IMR-90 (cell line): ENCODE results near the gene SPTB. TPM values are rescaled to one million over a fixed set of nuclear protein-coding genes. Genes with fewer than 3 reads are reported as not detected.

Experiments
- ATAC-seq: fragments of 200-7000 bp; cut with Tn5 transposase; 2 replicates; pipeline ENCODE4 v1.9.1; 2020; ENCODE audit warnings: low read depth, mild to moderate bottlenecking, moderate library complexity
- BruUV-seq: library from RNA; stranded (reverse); fragments of 400-500 nt; replicated peaks from 2 replicates; lab custom pipeline; 2021; lab: Mats Ljungman, UMichigan
- CTCF ChIA-PET: fragments of 300-600 bp; formaldehyde crosslinking; extraction: SDS; loops from one replicate; lab custom pipeline; 2021; ENCODE audit warnings: antibody characterized with exemption; lab: Yijun Ruan, JAX
- POLR2A ChIA-PET: fragments of 300-600 bp; sonication (Branson Sonifier 250); formaldehyde crosslinking; loops from one replicate; lab custom pipeline; 2022; ENCODE audit warnings: antibody characterized with exemption; ENCODE audit not compliant: unreplicated experiment; lab: Charles Lee
- DNase-seq: peaks from one replicate; pipeline ENCODE4 v3.0.0; 2013
- H2AFZ ChIP-seq: replicated peaks from 2 replicates; pipeline ENCODE3; 2013; ENCODE audit warnings: low read length, mild to moderate bottlenecking; ENCODE audit not compliant: poor library complexity
- H2AK5ac ChIP-seq: 2 replicates; pipeline ENCODE4 v1.6.1; 2013; ENCODE audit warnings: low read depth, low read length, inconsistent platforms
- H2AK9ac ChIP-seq: replicated peaks from 2 replicates; pipeline ENCODE3; 2013; ENCODE audit warnings: mild to moderate bottlenecking, low read depth, low read length, moderate library complexity; ENCODE audit not compliant: poor library complexity
- H2BK120ac ChIP-seq: 2 replicates; pipeline ENCODE4 v1.6.1; 2013; ENCODE audit warnings: low read depth, low read length, inconsistent platforms
- H2BK15ac ChIP-seq: 3 replicates; pipeline ENCODE4 v1.6.1; 2013; ENCODE audit warnings: low read depth, low read length, inconsistent platforms
- H2BK20ac ChIP-seq: 2 replicates; pipeline ENCODE4 v1.6.1; 2013; ENCODE audit warnings: low read depth, mild to moderate bottlenecking, inconsistent platforms, low read length, moderate library complexity
- H2BK5ac ChIP-seq: 2 replicates; pipeline ENCODE4 v1.6.1; 2013; ENCODE audit warnings: mild to moderate bottlenecking, low read depth, low read length, inconsistent platforms; ENCODE audit not compliant: poor library complexity, severe bottlenecking
- H3K14ac ChIP-seq: replicated peaks from 2 replicates; pipeline ENCODE4 v1.6.1; 2013; ENCODE audit warnings: low read depth, low read length, inconsistent platforms
- H3K18ac ChIP-seq: 2 replicates; pipeline ENCODE4 v1.6.1; 2013; ENCODE audit warnings: low read depth, low read length, control low read depth
- H3K23ac ChIP-seq: 2 replicates; pipeline ENCODE4 v1.6.1; 2013; ENCODE audit warnings: low read depth, low read length, inconsistent platforms
- H3K27ac ChIP-seq: 2 replicates; pipeline ENCODE4 v1.5.1; 2013; ENCODE audit warnings: mild to moderate bottlenecking, control low read depth, low read length; ENCODE audit not compliant: insufficient read depth
- H3K27me3 ChIP-seq: 2 replicates; pipeline ENCODE4 v1.6.1; 2013; ENCODE audit warnings: low read length; ENCODE audit not compliant: control insufficient read depth, insufficient read depth
- H3K36me3 ChIP-seq: 2 replicates; pipeline ENCODE4 v1.6.1; 2013; ENCODE audit warnings: low read length, mixed read lengths; ENCODE audit not compliant: control insufficient read depth, insufficient read depth
- H3K4ac ChIP-seq: 2 replicates; pipeline ENCODE4 v1.6.1; 2013; ENCODE audit warnings: low read depth, low read length, inconsistent platforms
- H3K4me1 ChIP-seq: 2 replicates; pipeline ENCODE4 v1.6.1; 2013; ENCODE audit warnings: low read length, mixed read lengths; ENCODE audit not compliant: control insufficient read depth, insufficient read depth
- H3K4me2 ChIP-seq: 2 replicates; pipeline ENCODE4 v1.6.1; 2013; ENCODE audit warnings: low read depth, mild to moderate bottlenecking, control low read depth, low read length, moderate library complexity
- H3K4me3 ChIP-seq: 2 replicates; pipeline ENCODE4 v1.5.1; 2013; ENCODE audit warnings: low read depth, mild to moderate bottlenecking, control low read depth, low read length, moderate library complexity; ENCODE audit not compliant: insufficient read depth
- H3K56ac ChIP-seq: 2 replicates; pipeline ENCODE4 v1.6.1; 2013; ENCODE audit warnings: low read length, inconsistent platforms; ENCODE audit not compliant: insufficient read depth; ENCODE audit errors: extremely low read depth
- H3K79me1 ChIP-seq, 2 experiments: 2 replicates each; pipeline ENCODE4 v1.6.1; 2013; ENCODE audit warnings: low read length in 2 of 2, inconsistent platforms in 1 of 2, low read depth in 1 of 2
- H3K9ac ChIP-seq: 2 replicates; pipeline ENCODE4 v1.6.1; 2013; ENCODE audit warnings: low read depth, low read length, control low read depth
- H3K9me1 ChIP-seq: 2 replicates; pipeline ENCODE4 v1.6.1; 2013; ENCODE audit warnings: low read length, inconsistent platforms; ENCODE audit not compliant: insufficient read depth
- H3K9me3 ChIP-seq: 2 replicates; pipeline ENCODE4 v1.6.1; 2013; ENCODE audit warnings: low read length; ENCODE audit not compliant: control insufficient read depth, insufficient read depth
- H4K20me1 ChIP-seq: 2 replicates; pipeline ENCODE4 v1.6.1; 2013; ENCODE audit warnings: low read length, inconsistent platforms; ENCODE audit not compliant: insufficient read depth
- H4K5ac ChIP-seq: 2 replicates; pipeline ENCODE4 v1.6.1; 2013; ENCODE audit warnings: mild to moderate bottlenecking, low read depth, low read length, control low read depth
- H4K8ac ChIP-seq, 2 experiments: 2 replicates each; pipeline ENCODE4 v1.6.1; 2013; ENCODE audit warnings: low read depth in 2 of 2, low read length in 2 of 2, control low read depth in 1 of 2, inconsistent platforms in 1 of 2
- H4K91ac ChIP-seq: 2 replicates; pipeline ENCODE4 v1.6.1; 2013; ENCODE audit warnings: low read depth, low read length, inconsistent platforms; ENCODE audit not compliant: insufficient read depth
- CHD1 ChIP-seq: IDR thresholded peaks from 2 replicates; pipeline ENCODE4 v1.6.1; 2012; ENCODE audit warnings: low read depth, low read length, improper control_type of control experiment
- CTCF ChIP-seq: conservative IDR thresholded peaks from 2 replicates; pipeline ENCODE4 v1.5.1; 2012; ENCODE audit warnings: mild to moderate bottlenecking, low read depth, low read length, improper control_type of control experiment
- FOS ChIP-seq: fragments of 150-350 bp; IDR thresholded peaks from 2 replicates; pipeline ENCODE4 v1.6.1; 2016; ENCODE audit warnings: low read depth, low read length
- MAFK ChIP-seq: IDR thresholded peaks from 2 replicates; pipeline ENCODE4 v1.6.1; 2012; ENCODE audit warnings: low read depth, low read length, improper control_type of control experiment
- NFE2L2 ChIP-seq: fragments of 150-350 bp; IDR thresholded peaks from 2 replicates; pipeline ENCODE4 v1.6.1; 2016; ENCODE audit warnings: low read depth, mild to moderate bottlenecking, low read length
- POLR2A ChIP-seq: IDR thresholded peaks from 2 replicates; pipeline ENCODE4 v1.6.1; 2012; ENCODE audit warnings: mild to moderate bottlenecking, low read depth, low read length
- RCOR1 ChIP-seq: IDR thresholded peaks from 2 replicates; pipeline ENCODE4 v1.6.1; 2012; ENCODE audit warnings: mild to moderate bottlenecking, low read length, improper control_type of control experiment; ENCODE audit not compliant: insufficient replicate concordance
- RFX5 ChIP-seq: IDR thresholded peaks from 2 replicates; pipeline ENCODE4 v1.8.0; 2012; ENCODE audit warnings: low read depth, mild to moderate bottlenecking, low read length, moderate library complexity
- WGBS, 2 experiments: methylation state at CpG; one replicate each; pipeline versions ENCODE4 v1.1.5 to v1.1.7; 2013; ENCODE audit warnings: missing lambda C conversion rate in 2 of 2; ENCODE audit not compliant: insufficient read length in 1 of 2; ENCODE audit errors: extremely low coverage in 2 of 2; 5-methylcytosine and 5-hydroxymethylcytosine counted together
- dilution Hi-C: fragments of 300-500 bp; cut with HindIII; formaldehyde crosslinking; loops from one replicate; pipeline ENCODE4 v1.14.3; 2018; ENCODE audit warnings: low sequenced_read_pairs; ENCODE audit not compliant: unreplicated experiment
- in situ Hi-C: fragments of 300-500 bp; cut with MboI; formaldehyde crosslinking; loops from 3 replicates; pipeline ENCODE4 v1.14.3; 2019; ENCODE audit warnings: low sequenced_read_pairs, inconsistent platforms, mixed read lengths
- intact Hi-C: fragments of 100-400 bp; cut with micrococcal nuclease; formaldehyde crosslinking; loops from 2 replicates; pipeline ENCODE4 v1.10.0; 2022
- polyA plus RNA-seq, 3 experiments: library from polyadenylated mRNA; depleted of rRNA; stranded (reverse); fragments of >200 nt; gene quantifications; 2 replicates each; pipeline ENCODE4 v1.2.3, GENCODE V29; 2012; ENCODE audit warnings: low replicate concordance in 1 of 3
- total RNA-seq: library from RNA; depleted of rRNA; stranded (reverse); fragments of >200 nt; gene quantifications from 2 replicates; pipeline ENCODE4 v1.2.3, GENCODE V29; 2012

SPTB gene
- total and polyA plus RNA-seq, 2 of the 4 experiments (the other 2 are of a cell fraction): under 0.01 to 0.07 TPM

GRCh38 chr14:64705381-64706118, 174.2 kb downstream of the SPTB start:
- TF ChIP-seq CTCF (no peak), RCOR1 (no peak), POLR2A (no peak), RFX5 (no peak), NFE2L2 (no peak), MAFK (no peak), CHD1 (no peak), FOS (no peak)
- H2AFZ ChIP-seq: peak overlapping the region; percentile 92
- ChIA-PET POLR2A (no interaction called here), CTCF (no interaction called here)
- H3K9me1 ChIP-seq: peaks cover 11% of the 10 kb centered on the region
- peak overlapping the region; percentile 88 for H3K4me2 ChIP-seq
- no peak overlapping the region for H2BK5ac ChIP-seq
- peak overlapping the region; percentile 31; the same call in 1 of the 2 replicates for H3K23ac ChIP-seq
- H3K56ac ChIP-seq: no peak overlapping the region
- peak overlapping the region; percentile 82; the same call in 1 of the 2 replicates for H3K4me3 ChIP-seq
- no peaks in the 10 kb centered on the region for H3K9me3 ChIP-seq
- WGBS, 2 experiments: 22% methylated on average over 10 of the region's 18 CpGs; no CpG with 5 or more reads in 1 of the 2 experiments
- H4K91ac ChIP-seq: no peak overlapping the region
- H2BK120ac ChIP-seq: no peak overlapping the region
- peaks cover 8 to 45% of the 10 kb centered on the region in 2 experiments; a peak in 3 of 4 replicates for H3K79me1 ChIP-seq
- peak overlapping the region in 1 of 2 experiments; percentile 39; a peak in 1 of 4 replicates for H4K8ac ChIP-seq
- H2AK9ac ChIP-seq: peak overlapping the region; percentile 80
- intact Hi-C loops (loop anchor here (2.0 kb wide), 1 partner anchor 53 kb away; no protein-coding TSS in a partner anchor), dilution Hi-C loops (no loop called here), in situ Hi-C loops (no loop called here)
- H4K5ac ChIP-seq: no peak overlapping the region
- peaks cover 13% of the 10 kb centered on the region; the same call in 1 of the 2 replicates for H3K4me1 ChIP-seq
- H3K14ac ChIP-seq: 0 out of 2 replicates have a peak overlapping the region, but pooled peaks have one; percentile 11
- H3K18ac ChIP-seq: no peak overlapping the region
- peaks cover 26% of the 10 kb centered on the region for H4K20me1 ChIP-seq
- 0 out of 2 replicates have a peak overlapping the region, but pooled peaks have one; percentile 35 for H3K4ac ChIP-seq
- ATAC-seq (no peak), DNase-seq (no peak)
- H2AK5ac ChIP-seq: no peak overlapping the region
- H3K27ac ChIP-seq: no peak overlapping the region
- H2BK15ac ChIP-seq: no peak overlapping the region
- H3K27me3 ChIP-seq: peaks cover 30% of the 10 kb centered on the region
- BruUV-seq: no TSS peak
- H3K9ac ChIP-seq: no peak overlapping the region
- no peaks in the 10 kb centered on the region for H3K36me3 ChIP-seq
- H2BK20ac ChIP-seq: no peak overlapping the region
